ENCODE results near the gene C1orf167. TPM values are rescaled to one million over a fixed set of nuclear protein-coding genes. Genes with fewer than 3 reads are reported as not detected.

Gene C1orf167
- polyA plus RNA-seq, 1 of the 3 experiments (the other 2 are of a cell fraction): 0.10 TPM

- Histone ChIP-seq H3K4me3 (ENCODE audit: low read depth in 2 of 2, low read length in 1 of 2) (no peak overlapping the region), H3K4me2 (no peak overlapping the region), H4K20me1 (ENCODE audit: insufficient read depth) (no peaks in the 10 kb centered on the region), H3K4me1 (ENCODE audit: control insufficient read depth in 1 of 2, insufficient read depth in 2 of 2, low read depth in 1 of 2, low read length in 1 of 2) (no peaks in the 10 kb centered on the region; a peak in 1 of 4 replicates), H3K27me3 (ENCODE audit: insufficient read depth) (no peaks in the 10 kb centered on the region; the same call in 1 of the 2 replicates), H3K9ac (no peak overlapping the region), H3F3A (replicated peaks; ENCODE audit: insufficient read depth) (no peaks in the 10 kb centered on the region), H3K27ac (ENCODE audit: low read depth in 2 of 2, low read length in 1 of 2) (no peak overlapping the region), H3K36me3 (replicated peaks in 1 of 2; ENCODE audit: control insufficient read depth in 1 of 2, insufficient read depth in 2 of 2, low read length in 1 of 2) (no peaks in the 10 kb centered on the region), H3K9me2 (no peaks in the 10 kb centered on the region), H3K9me3 (no peaks in the 10 kb centered on the region), H2AFZ (ENCODE audit: low read depth) (no peak overlapping the region), H3K79me2 (ENCODE audit: insufficient read depth) (no peaks in the 10 kb centered on the region)
- ChIA-PET CTCF (interaction anchor here (4.9 to 6.6 kb wide), 2 partner anchors 62 to 63 kb away, joined by 40 to 66 read pairs; no protein-coding TSS in a partner anchor), POLR2A (no interaction called here)
- no peak for DNase-seq
- TF ChIP-seq FOXM1 (IDR thresholded peaks at IDR 0.05; ENCODE audit: low read depth) (no peak), ELF1 (IDR thresholded peaks at IDR 0.05) (no peak), GATA2 (CRISPR knock-in tag; IDR thresholded peaks at IDR 0.05) (no peak), MAX (IDR thresholded peaks at IDR 0.05; ENCODE audit: low read depth) (no peak), RAD21 (IDR thresholded peaks at IDR 0.05; ENCODE audit: low read length) (no peak), TCF12 (IDR thresholded peaks at IDR 0.05) (no peak), FOSL2 (IDR thresholded peaks at IDR 0.05; ENCODE audit: borderline replicate concordance, low read depth) (no peak), JUND (IDR thresholded peaks at IDR 0.05) (no peak), EP300 (IDR thresholded peaks at IDR 0.05; ENCODE audit: borderline replicate concordance in 1 of 2, low read depth in 1 of 2, low read length in 1 of 2) (no peak), RXRA (IDR thresholded peaks at IDR 0.05; ENCODE audit: borderline replicate concordance, low read depth) (no peak), RCOR1 (IDR thresholded peaks at IDR 0.05; ENCODE audit: low read length) (no peak), TAF1 (IDR thresholded peaks at IDR 0.05; ENCODE audit: borderline replicate concordance, low read depth, low read length) (no peak), MEF2A (IDR thresholded peaks at IDR 0.05; ENCODE audit: borderline replicate concordance, low read depth) (no peak), USF1 (IDR thresholded peaks at IDR 0.05; ENCODE audit: borderline replicate concordance, low read depth) (no peak), PBX3 (IDR thresholded peaks at IDR 0.05) (no peak), RFX5 (IDR thresholded peaks at IDR 0.05; ENCODE audit: low read length) (no peak), NFIC (IDR thresholded peaks at IDR 0.05; ENCODE audit: borderline replicate concordance) (no peak)
- TF ChIP-seq, protein P1, sequence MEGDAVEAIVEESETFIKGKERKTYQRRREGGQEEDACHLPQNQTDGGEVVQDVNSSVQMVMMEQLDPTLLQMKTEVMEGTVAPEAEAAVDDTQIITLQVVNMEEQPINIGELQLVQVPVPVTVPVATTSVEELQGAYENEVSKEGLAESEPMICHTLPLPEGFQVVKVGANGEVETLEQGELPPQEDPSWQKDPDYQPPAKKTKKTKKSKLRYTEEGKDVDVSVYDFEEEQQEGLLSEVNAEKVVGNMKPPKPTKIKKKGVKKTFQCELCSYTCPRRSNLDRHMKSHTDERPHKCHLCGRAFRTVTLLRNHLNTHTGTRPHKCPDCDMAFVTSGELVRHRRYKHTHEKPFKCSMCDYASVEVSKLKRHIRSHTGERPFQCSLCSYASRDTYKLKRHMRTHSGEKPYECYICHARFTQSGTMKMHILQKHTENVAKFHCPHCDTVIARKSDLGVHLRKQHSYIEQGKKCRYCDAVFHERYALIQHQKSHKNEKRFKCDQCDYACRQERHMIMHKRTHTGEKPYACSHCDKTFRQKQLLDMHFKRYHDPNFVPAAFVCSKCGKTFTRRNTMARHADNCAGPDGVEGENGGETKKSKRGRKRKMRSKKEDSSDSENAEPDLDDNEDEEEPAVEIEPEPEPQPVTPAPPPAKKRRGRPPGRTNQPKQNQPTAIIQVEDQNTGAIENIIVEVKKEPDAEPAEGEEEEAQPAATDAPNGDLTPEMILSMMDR (IDR thresholded peaks at IDR 0.05): no peak
- TF ChIP-seq, protein P2, sequence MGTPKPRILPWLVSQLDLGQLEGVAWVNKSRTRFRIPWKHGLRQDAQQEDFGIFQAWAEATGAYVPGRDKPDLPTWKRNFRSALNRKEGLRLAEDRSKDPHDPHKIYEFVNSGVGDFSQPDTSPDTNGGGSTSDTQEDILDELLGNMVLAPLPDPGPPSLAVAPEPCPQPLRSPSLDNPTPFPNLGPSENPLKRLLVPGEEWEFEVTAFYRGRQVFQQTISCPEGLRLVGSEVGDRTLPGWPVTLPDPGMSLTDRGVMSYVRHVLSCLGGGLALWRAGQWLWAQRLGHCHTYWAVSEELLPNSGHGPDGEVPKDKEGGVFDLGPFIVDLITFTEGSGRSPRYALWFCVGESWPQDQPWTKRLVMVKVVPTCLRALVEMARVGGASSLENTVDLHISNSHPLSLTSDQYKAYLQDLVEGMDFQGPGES (IDR thresholded peaks at IDR 0.05; ENCODE audit: low read depth, low read length): no peak
- WGBS (ENCODE audit: low lambda C conversion rate): 72% methylated on average over 11 of the region's 11 CpGs
These were observed 48.9 kb upstream of the C1orf167 start for GRCh38 chr1:11713095-11713494.

All from SK-N-SH (cell line).